ENCODE data around the gene WDR86. TPM values are rescaled to one million over a fixed set of nuclear protein-coding genes. Genes with fewer than 3 reads are reported as not detected.

The WDR86 gene
- polyA plus RNA-seq, 3 donors from 2014 or later = 0.75 to 2.2 (median 2.2) TPM

GRCh38 chr7:151385626-151386300 is 24.1 kb downstream of the WDR86 start:
- Mint-ChIP-seq H3K36me3 (no peaks in the 10 kb centered on the region), H3K4me3 (no peak overlapping the region), H3K9me3 (no peaks in the 10 kb centered on the region), H3K4me1 (peaks cover 7 to 10% of the 10 kb centered on the region in 2 donors), H3K27me3 (ENCODE audit: low read depth in 3 of 3) (peaks cover 0 to 11% (median 3%) of the 10 kb centered on the region in 3 donors), H3K27ac (no peak overlapping the region)
- no peak for DNase-seq

GRCh38 chr7:151384776-151385625 is 24.8 kb downstream of the WDR86 start:
- Mint-ChIP-seq H3K36me3 (no peaks in the 10 kb centered on the region), H3K27me3 (ENCODE audit: low read depth in 3 of 3) (peaks cover 0 to 9% (median 3%) of the 10 kb centered on the region in 3 donors), H3K27ac (peak overlapping the region in 1 of 6 donors; percentile 66), H3K4me3 (no peak overlapping the region), H3K4me1 (peaks cover 7 to 10% of the 10 kb centered on the region in 2 donors), H3K9me3 (no peaks in the 10 kb centered on the region)
- DNase-seq = no peak

- peaks cover 7 to 13% of the 10 kb centered on the region in 2 donors for H3K4me1 Mint-ChIP-seq
- DNase-seq = no peak
- H3K4me3 Mint-ChIP-seq = no peak overlapping the region
- peaks cover 0 to 12% (median 3%) of the 10 kb centered on the region in 3 donors for H3K27me3 Mint-ChIP-seq (ENCODE audit: low read depth in 3 of 3)
- H3K27ac Mint-ChIP-seq = peak overlapping the region in 1 of 6 donors; percentile 6
- no peaks in the 10 kb centered on the region for H3K36me3 Mint-ChIP-seq
- no peaks in the 10 kb centered on the region for H3K9me3 Mint-ChIP-seq
These were observed 25.5 kb downstream of the WDR86 start for GRCh38 chr7:151384352-151384697.

GRCh38 chr7:151383638-151384351 is 26.0 kb downstream of the WDR86 start:
- Mint-ChIP-seq H3K36me3 (no peaks in the 10 kb centered on the region), H3K27ac (no peak overlapping the region), H3K4me1 (peaks cover 7 to 14% of the 10 kb centered on the region in 2 donors), H3K4me3 (peak overlapping the region in 1 of 5 donors; percentile 21), H3K9me3 (no peaks in the 10 kb centered on the region), H3K27me3 (ENCODE audit: low read depth in 3 of 3) (peaks cover 0 to 12% (median 3%) of the 10 kb centered on the region in 3 donors)
- no peak for DNase-seq

DNA sequence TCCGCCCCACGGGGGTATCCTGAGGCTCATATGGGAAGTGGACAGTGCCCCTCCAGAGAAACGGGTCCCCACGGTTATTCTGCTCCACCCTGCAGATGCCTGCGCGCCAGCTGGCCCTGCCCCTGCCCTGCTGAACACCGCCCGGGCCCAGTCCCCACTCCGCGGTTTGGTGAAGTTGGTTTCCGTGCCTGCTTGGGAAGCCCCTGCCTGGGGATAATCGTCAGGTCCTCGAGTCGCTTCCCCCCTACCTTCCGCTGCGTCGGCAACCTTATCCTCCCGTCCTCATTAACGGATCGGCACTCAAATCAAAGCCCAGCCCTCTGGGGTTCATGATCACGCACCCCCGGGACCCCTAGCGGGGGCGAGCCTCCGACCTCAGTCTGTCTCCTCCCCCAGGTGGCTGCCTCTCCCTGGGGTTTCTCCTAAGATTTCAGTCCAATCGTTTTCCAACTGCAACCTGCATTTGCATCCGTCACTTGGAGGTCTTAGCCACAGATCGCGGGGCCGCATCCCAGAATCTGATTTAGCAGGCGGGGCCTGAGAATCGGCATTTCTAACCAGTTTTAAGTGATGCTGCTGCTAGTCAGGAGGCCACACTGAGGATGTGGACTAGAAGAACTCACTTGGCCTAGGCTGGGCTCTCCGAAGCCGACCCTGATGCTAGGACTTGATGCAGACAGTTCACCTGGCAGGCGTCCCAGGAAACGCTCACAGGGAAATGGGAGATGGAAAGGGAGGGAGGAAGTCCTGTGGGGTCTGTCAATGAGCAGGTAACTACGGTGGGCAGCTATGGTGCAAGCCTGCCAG is 27.6 kb downstream of the WDR86 start:
- Mint-ChIP-seq H3K9me3 (no peaks in the 10 kb centered on the region), H3K4me3 (peak overlapping the region; percentile 47 to 78 (median 64)), H3K27me3 (ENCODE audit: low read depth in 3 of 3) (peaks cover 0 to 9% (median 4%) of the 10 kb centered on the region in 3 donors), H3K4me1 (peaks cover 7 to 14% of the 10 kb centered on the region in 2 donors), H3K36me3 (peaks cover 9 to 13% (median 12%) of the 10 kb centered on the region in 3 donors), H3K27ac (peak overlapping the region in 1 of 6 donors; percentile 56)
- peak in 2 of 3 donors; percentile 17 to 19 for DNase-seq

DNA sequence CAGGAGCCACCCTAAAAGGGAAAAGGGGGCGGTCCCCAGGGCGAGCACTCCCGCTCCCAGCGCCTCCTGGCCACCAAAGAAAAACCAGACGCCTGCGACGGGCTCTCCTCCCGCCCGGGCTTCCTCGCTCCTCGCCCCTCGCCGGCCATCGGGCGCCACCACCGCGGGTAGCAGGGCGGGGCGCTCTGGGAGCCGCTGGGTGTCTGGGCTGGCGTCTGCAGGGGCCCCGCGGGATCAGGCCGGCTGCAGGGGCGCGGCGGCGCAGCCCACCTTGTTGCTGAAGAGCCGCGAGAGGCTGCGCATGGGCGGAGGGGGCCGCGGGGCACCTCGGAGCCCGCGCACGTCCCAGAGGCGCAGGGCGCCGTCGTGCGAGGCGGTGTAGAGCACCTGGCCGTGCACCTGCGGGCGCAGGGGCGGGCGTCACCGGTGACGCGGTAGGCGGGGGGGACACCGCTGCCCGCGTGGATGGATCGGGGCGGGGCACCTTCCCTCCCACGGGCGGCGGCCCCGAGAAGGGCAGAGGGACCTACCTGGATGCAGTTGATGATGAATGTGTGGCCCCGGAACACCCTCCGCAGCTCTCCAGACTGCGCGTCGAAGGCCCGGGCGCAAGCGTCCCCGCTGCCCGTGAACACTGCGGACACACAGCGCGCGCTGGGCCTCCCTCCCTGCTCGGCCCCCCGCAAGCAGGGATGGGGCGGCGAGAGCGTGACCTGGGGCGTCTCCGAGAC is 28.3 kb downstream of the WDR86 start:
- H3K4me1 Mint-ChIP-seq = peaks cover 7 to 14% of the 10 kb centered on the region in 2 donors
- peak in 2 of 3 donors; percentile 9 to 14 for DNase-seq

GRCh38 chr7:151381098-151381347 is 28.8 kb downstream of the WDR86 start:
- Mint-ChIP-seq H3K4me3 (peak overlapping the region; percentile 33 to 59 (median 56)), H3K27me3 (ENCODE audit: low read depth in 3 of 3) (peaks cover 0 to 9% (median 4%) of the 10 kb centered on the region in 3 donors), H3K27ac (no peak overlapping the region), H3K36me3 (peaks cover 9 to 18% (median 12%) of the 10 kb centered on the region in 3 donors), H3K9me3 (no peaks in the 10 kb centered on the region), H3K4me1 (peaks cover 7 to 14% of the 10 kb centered on the region in 2 donors)
- DNase-seq = no peak

More for the DNA sequence above, 28.3 kb downstream of the WDR86 start:
- Mint-ChIP-seq H3K36me3 (peaks cover 9 to 18% (median 12%) of the 10 kb centered on the region in 3 donors), H3K27me3 (ENCODE audit: low read depth in 3 of 3) (peaks cover 0 to 9% (median 4%) of the 10 kb centered on the region in 3 donors), H3K4me3 (peak overlapping the region in 3 of 5 donors; percentile 47 to 77 (median 56)), H3K9me3 (no peaks in the 10 kb centered on the region), H3K27ac (no peak overlapping the region)

- H3K9me3 Mint-ChIP-seq = no peaks in the 10 kb centered on the region
- DNase-seq = no peak
- H3K27ac Mint-ChIP-seq = no peak overlapping the region
- peaks cover 7 to 14% of the 10 kb centered on the region in 2 donors for H3K4me1 Mint-ChIP-seq
- peak overlapping the region; percentile 33 to 59 (median 56) for H3K4me3 Mint-ChIP-seq
- H3K36me3 Mint-ChIP-seq = peaks cover 9 to 18% (median 12%) of the 10 kb centered on the region in 3 donors
- peaks cover 0 to 9% (median 5%) of the 10 kb centered on the region in 3 donors for H3K27me3 Mint-ChIP-seq (ENCODE audit: low read depth in 3 of 3)
These were observed 29.4 kb downstream of the WDR86 start for GRCh38 chr7:151380199-151381097.

DNA sequence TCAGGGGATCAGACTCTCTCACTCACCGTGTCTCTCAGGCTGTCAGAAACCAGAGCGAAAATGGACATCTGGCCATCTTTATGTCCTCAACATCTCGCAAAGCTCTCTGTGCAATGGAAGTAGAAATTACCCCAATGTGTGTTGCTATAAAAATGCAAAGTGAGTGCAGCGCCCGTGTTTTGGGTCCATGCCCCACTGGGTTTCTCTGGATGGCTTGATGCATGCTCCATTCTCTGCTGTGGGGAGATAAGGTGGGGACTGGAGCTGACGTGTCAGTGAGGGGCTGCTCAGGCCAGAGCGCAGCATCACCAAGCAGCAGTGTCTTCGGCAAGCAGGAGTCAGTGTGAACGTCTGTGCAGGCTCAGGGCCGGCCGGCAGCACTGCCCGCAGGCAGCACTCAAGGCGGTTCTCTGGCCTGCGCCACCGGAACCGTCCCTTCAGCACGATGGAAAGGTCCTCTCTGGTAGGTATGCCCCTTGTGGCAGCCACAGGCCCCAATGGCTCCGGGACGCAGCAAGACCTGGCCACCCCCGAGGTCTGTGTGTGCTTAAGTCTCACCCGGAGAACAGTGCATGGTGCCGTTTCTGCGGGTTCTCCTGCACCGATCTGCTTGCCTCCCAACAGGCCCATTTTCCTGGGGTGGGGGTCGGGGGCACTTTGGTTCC is 30.2 kb downstream of the WDR86 start:
- Mint-ChIP-seq H3K36me3 (peaks cover 9 to 22% (median 12%) of the 10 kb centered on the region in 3 donors), H3K4me3 (peak overlapping the region in 1 of 5 donors; percentile 19), H3K9me3 (no peaks in the 10 kb centered on the region), H3K27ac (no peak overlapping the region), H3K4me1 (peaks cover 7 to 14% of the 10 kb centered on the region in 2 donors), H3K27me3 (ENCODE audit: low read depth in 3 of 3) (peaks cover 0 to 9% (median 6%) of the 10 kb centered on the region in 3 donors)
- DNase-seq = no peak

DNA sequence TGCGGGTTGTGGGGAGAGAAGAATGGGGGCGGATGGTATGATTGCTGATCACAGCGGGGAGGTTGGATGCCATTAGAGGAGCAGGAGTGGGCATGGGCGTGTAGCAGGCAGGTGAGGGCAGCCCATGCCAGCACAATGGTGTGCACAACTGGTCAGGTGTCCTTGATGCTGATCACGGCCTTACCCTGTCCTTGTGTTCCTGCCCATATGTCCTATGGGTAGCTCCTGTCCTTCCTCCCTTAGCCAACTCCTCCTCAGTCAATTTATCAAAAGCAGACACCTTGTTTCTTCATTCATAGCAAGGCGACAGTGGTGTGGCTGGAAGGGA is 30.7 kb downstream of the WDR86 start:
- H3K36me3 Mint-ChIP-seq = peaks cover 9 to 28% (median 12%) of the 10 kb centered on the region in 3 donors
- DNase-seq = no peak
- H3K27ac Mint-ChIP-seq = peak overlapping the region in 1 of 6 donors; percentile 30

DNA sequence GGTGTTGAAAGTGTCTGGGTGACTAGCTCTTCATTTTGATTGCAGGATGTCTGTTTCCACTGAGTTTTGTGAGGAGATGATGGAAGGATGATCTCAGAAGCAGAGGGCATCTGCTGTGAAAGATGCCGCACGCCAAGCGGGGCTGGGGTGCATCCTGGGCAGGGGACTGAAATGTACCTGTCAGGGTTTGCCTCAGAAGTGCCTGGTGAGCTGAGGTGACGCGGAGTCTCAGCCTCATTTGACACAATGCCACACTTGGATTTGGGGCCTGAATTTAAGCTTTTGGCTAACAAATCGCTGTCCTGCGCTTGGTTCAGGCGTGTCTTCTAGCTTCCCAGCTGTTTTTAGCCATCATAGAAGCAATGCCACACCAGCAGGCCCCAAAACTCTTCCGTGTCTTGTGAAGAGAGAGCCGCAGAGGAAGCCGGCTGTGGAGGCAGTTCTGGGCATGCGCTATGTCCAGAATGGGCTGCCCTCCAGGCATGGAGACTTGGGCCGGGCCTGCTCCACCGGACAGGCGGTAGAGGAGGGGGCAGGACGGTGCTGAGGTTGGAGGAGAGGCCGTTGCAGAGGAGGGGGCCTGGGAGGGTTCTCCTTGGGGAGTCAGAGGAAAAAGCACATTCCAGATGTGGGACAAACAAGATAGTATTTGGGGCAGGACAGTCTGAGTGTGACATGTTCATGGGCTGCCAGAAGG is 31.2 kb downstream of the WDR86 start:
- no peak overlapping the region for H3K4me3 Mint-ChIP-seq

More for the DNA sequence above, 30.7 kb downstream of the WDR86 start:
- H3K4me3 Mint-ChIP-seq = peak overlapping the region in 1 of 5 donors; percentile 19
- H3K4me1 Mint-ChIP-seq = peaks cover 7 to 14% of the 10 kb centered on the region in 2 donors
- no peaks in the 10 kb centered on the region for H3K9me3 Mint-ChIP-seq
- H3K27me3 Mint-ChIP-seq (ENCODE audit: low read depth in 3 of 3) = peaks cover 0 to 9% (median 6%) of the 10 kb centered on the region in 3 donors

More for the DNA sequence above, 31.2 kb downstream of the WDR86 start:
- H3K9me3 Mint-ChIP-seq = no peaks in the 10 kb centered on the region
- peaks cover 0 to 7% (median 3%) of the 10 kb centered on the region in 3 donors for H3K27me3 Mint-ChIP-seq (ENCODE audit: low read depth in 3 of 3)
- peak overlapping the region in 3 of 6 donors; percentile 3 to 30 (median 10) for H3K27ac Mint-ChIP-seq
- DNase-seq = no peak
- H3K36me3 Mint-ChIP-seq = peaks cover 9 to 28% (median 12%) of the 10 kb centered on the region in 3 donors
- peaks cover 7 to 14% of the 10 kb centered on the region in 2 donors for H3K4me1 Mint-ChIP-seq

All from immature natural killer cell (primary cell).